ENCODE results near the gene CSNK2A3.

DNA sequence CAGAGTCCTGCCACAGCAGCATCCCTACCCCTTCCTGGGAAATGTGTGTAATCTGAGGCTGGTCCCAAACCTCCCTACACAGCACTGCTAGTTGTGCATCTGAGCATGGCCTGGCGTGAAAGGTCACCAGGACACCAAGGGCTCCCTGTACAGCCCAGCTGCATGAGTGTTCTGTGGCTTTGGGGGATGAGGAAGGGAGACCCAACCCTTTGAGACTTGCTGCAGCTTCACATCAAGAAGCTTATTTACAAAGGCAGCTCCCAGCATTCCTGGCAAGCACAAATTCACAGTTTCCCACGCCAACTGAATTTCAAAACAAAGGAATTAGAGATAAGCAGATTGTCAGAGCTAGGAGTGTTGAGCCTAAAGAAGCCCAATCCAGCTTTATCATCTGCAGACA lies 32.2 kb downstream of the CSNK2A3 start:
- TF ChIP-seq POLR2A (IDR thresholded peaks at IDR 0.05): no peak
- TF ChIP-seq, protein P1, sequence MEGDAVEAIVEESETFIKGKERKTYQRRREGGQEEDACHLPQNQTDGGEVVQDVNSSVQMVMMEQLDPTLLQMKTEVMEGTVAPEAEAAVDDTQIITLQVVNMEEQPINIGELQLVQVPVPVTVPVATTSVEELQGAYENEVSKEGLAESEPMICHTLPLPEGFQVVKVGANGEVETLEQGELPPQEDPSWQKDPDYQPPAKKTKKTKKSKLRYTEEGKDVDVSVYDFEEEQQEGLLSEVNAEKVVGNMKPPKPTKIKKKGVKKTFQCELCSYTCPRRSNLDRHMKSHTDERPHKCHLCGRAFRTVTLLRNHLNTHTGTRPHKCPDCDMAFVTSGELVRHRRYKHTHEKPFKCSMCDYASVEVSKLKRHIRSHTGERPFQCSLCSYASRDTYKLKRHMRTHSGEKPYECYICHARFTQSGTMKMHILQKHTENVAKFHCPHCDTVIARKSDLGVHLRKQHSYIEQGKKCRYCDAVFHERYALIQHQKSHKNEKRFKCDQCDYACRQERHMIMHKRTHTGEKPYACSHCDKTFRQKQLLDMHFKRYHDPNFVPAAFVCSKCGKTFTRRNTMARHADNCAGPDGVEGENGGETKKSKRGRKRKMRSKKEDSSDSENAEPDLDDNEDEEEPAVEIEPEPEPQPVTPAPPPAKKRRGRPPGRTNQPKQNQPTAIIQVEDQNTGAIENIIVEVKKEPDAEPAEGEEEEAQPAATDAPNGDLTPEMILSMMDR (IDR thresholded peaks at IDR 0.05): no peak
- no peak for TF ChIP-seq POLR2AphosphoS5 (IDR thresholded peaks at IDR 0.05)
- no peak for TF ChIP-seq EP300 (IDR thresholded peaks at IDR 0.05)
